HG03469 (cell line): ENCODE data around the gene HYAL1.

Source experiments
- ATAC-seq: cut with Tn5 transposase; IDR thresholded peaks from one replicate; pipeline ENCODE4 v1.9.1; 2021; ENCODE audit warnings: mild to moderate bottlenecking, moderate library complexity, moderate number of reproducible peaks; ENCODE audit not compliant: unreplicated experiment

HYAL1 gene

DNA sequence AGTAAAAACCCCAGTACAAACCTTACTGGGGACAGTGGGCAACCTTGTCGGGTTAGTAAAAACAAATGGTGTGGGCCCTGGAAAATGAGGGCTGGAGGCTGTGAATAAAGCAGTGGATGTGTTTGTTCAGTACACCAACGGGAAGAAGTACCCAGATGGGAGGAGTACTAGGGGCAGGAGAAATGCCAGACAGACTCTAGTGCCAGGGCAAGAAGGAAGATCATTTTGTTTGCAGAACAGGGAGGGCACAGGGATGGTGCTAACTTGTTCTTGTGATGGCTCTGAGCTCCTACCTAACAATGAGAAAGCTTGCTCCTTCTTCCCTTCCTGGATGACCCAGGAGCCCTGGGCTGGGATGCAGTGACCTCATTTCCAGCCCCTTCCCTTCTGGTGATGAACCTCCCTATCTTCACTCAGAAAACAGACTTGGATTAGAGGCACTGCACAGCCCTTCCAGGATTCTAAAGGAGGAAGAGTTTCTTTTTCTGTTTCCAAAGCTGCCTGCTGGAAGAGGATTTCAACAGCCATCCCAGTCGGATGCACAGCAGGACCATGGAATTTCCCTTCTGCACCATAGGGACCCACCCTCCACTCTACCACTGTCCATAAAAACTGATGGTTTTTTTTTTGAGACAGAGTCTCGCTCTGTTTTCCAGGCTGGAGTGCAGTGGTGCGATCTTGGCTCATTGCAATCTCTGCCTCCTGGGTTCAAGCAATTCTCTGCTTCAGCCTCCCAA is 31.1 kb upstream of the HYAL1 start:
- ATAC-seq: no peak

GRCh38 chr3:50333744-50334328 is 30.5 kb upstream of the HYAL1 start:
- ATAC-seq: no peak

DNA sequence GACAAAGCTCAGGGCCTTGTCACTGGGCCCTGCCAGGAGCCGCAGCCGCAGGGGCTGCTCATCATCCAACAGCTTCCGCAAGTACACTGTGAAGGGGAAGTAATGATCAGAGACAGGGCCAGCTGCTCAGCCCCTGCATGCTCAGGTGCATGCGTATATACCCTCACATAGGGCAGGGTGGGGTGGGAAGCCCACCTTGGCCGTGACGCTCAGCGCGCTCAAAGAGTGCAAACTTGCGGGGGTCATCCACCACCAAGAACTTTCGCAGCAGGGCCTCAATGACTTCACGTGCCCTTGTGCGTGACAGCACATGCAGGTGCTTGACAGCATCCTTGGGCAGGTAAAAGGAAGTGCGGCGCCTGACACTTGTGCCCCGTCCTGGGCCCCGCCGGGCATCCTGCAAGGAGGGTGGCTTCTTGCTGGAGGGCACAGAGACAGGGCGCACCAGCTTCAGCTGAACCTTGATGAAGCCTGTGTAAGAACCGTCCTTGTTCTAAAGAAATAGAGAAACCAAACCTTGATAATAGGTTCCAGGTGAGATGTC is 28.1 kb upstream of the HYAL1 start:
- ATAC-seq: no peak

GRCh38 chr3:50330330-50330729 is 27.0 kb upstream of the HYAL1 start:
- no peak for ATAC-seq

DNA sequence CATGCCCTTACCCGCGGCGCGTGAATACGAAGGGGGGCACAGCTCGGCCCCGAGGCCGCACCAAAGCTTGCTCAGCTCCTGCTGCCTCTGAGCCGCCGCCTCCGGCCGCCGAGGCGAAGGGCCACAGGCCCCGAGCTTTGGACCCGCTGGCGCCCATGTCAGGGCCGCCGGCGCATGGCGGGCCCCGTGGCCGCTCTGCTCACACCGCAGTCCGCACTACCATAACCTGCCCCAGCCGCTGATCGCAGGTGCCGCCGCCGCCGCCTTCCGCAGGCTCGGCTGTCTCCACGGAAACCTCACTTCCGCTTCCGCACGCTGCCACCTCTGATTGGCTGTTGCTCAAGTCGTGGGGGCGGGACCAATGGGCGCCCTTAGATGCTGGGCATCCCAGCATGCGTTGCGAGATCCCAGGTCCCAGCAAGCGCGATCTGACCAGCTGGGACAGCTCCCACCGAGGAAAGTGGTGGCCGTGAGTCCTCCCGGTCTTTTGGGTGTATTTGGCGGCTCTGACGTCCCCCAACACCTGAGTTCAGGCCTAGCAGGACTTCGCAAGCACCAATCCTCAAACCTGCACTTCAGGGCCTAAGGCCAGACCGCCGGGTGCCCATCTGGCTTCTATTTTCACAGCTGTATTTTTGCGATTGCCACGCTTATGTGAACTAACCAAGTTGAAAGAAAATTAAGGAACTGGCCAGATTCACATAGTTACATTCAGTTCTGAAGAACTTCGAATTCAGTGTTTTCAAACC is 24.7 kb upstream of the HYAL1 start, which contains the start of gene TUSC2:
TUSC2 (minus strand) TSS at position 281 of the 749 bp plus-strand sequence; CDS start at position 157, 124 bp downstream.
- peak; percentile 52 for ATAC-seq

GRCh38 chr3:50327129-50327528 is 23.8 kb upstream of the HYAL1 start:
- ATAC-seq: no peak

GRCh38 chr3:50326182-50326541 is 22.8 kb upstream of the HYAL1 start:
- ATAC-seq: no peak

DNA sequence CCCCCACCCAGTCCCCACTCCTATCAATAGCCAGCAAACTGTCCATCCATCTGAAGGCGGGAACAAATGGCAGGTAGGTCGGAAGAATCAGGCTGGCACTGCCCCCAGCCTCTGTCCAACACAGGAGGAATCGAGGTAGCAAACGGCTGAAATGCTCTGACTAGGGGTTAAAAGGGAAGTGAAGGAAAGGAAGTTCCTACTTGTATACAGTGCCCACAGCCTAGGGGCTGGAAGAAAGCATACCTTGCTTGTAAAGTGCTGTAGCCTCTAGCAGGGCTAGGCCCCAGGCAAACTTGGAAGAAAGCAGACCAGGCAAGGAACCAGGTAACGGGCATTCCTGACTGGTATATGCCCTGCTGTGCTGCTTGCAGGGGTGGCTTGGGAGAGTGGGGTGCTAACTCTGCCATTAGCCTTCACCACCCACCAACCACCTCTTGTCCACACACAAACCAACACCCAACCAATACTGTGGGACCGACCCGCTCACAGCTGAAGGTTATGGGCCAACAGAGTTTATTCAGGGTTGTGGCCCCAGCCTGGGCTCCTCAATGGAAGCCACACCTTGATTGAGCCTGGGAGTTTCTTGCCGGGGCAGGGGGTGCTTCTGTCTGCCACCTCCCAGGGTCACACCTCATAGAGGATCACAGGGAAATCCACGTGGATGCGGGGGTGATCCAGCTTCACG is 22.3 kb upstream of the HYAL1 start:
- ATAC-seq: no peak

GRCh38 chr3:50325113-50325480 is 21.7 kb upstream of the HYAL1 start:
- no peak for ATAC-seq

DNA sequence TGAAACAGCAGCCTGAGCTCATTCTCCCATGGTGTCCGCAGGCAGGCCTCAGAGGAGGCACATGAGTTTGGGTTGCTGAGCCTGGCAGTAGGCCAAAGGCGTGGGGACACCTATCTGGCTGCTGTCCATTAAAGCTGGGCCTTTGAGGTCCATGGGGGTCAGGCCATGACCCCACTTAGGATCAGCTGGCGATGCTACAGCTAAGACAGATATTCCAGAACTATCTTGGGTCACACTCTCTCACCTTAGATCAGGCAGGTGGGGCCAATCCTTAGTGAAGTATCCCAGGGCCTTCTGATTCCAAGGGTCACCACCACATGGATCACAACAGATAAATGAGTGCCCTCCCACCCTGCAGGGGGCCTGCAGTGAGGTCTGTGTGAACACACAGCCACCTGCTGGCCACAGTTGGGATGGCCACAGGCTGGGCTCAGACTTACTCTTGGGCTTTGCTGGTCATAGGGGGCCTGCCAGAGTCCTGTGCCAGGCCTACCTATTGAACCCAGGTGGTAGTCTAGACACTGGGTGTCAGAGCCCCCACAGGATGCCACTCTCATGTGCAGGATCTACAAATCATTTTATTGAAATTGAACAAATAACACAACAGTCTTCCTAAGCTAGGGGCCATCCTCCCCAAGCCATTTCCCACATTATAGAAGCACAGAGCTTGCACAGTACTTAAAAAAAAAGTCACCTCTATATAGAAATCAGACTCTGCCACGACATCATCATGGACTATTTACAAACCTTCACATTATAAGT is 21.2 kb upstream of the HYAL1 start:
- ATAC-seq: no peak

- ATAC-seq: no peak
These were observed 20.3 kb upstream of the HYAL1 start for GRCh38 chr3:50323614-50324199.

GRCh38 chr3:50323092-50323600 is 19.8 kb upstream of the HYAL1 start:
- no peak for ATAC-seq

GRCh38 chr3:50322386-50323091 is 19.2 kb upstream of the HYAL1 start, which contains the start of gene HYAL2:
TSS of gene HYAL2 (minus strand) at chr3:50322745. CDS start at chr3:50320489, 2,256 bp downstream.
- ATAC-seq: no peak

DNA sequence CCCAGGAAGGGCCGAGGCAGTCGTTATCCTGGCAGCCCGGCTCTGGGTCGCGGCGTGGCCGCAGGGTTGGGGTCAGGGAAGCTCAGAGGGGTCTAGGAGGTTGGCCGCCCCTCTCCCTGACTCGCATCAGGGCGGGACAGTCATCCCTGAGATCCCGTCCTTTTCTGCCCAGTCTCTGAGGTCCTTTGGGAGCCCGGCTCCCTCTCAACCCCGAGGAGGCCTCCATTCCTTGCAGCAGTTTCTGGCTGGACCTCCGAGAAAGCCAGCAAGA is 18.7 kb upstream of the HYAL1 start:
- ATAC-seq: no peak

GRCh38 chr3:50321336-50322114 is 18.2 kb upstream of the HYAL1 start:
- peak; percentile 41 for ATAC-seq

GRCh38 chr3:50320853-50321335 is 17.5 kb upstream of the HYAL1 start:
- ATAC-seq: peak; percentile 23

GRCh38 chr3:50319894-50320625 is 16.7 kb upstream of the HYAL1 start:
- no peak for ATAC-seq
